Pericardium fibroblast (primary cell): ENCODE measurements around the gene UNG. TPM values are rescaled to one million over a fixed set of nuclear protein-coding genes. Genes with fewer than 3 reads are reported as not detected.

ENCODE experiments used
- total RNA-seq: library from RNA; depleted of rRNA; stranded (reverse); fragments of >200 nt; gene quantifications from 2 replicates; pipeline ENCODE4 v1.2.3, GENCODE V29; 2015

UNG gene
- 18.5 and 22.5 TPM in 2 replicates for total RNA-seq

GRCh38 chr12:109097435-109098182 lies at the start of gene UNG:
Gene UNG, plus strand, starts transcription at chr12:109097597. Its CDS starts 83 bp downstream, at chr12:109097680.

DNA sequence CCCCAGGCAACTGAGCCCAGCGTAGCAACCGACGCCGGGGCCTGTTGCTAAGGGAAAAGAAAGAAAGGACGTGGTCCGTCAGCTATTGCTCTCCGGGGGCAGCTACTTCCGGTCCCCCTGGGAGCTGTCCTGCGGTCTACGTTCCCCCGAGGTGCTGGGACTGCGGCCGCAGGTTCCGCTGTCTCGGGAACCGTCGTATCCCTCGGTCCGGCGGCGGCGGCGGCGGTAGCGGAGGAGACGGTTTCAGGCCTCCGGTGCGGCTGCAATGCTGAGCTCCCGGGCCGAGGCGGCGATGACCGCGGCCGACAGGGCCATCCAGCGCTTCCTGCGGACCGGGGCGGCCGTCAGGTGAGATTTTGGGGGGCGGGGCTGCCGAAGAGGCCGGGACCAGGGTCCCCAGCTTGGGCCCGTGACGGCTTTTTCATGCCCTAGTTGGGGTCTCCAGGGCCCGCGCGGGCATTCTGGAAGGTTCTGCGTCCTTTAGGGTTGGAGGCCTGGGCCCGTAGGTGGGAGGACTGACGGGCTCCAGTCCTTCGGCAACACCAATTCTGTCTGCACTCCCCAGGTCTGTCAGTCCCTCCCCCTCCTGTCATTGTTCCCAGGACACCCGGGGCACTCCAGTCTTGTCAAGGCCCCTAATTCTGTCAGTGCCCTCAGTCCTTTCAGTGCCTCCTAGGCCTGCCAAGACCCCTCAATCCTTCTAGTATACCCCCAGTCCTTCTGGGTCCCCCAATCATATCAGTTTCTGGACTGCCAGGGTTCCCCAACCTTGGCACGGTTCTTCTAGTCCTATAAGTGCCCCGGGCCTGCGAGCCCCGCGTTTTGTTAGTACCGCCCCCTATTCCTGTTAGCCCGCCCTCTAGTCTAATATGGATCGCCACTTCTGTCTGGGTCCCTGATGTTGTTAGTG lies 44.7 kb upstream of the UNG start, which contains the start of gene USP30:
Gene USP30 (plus strand): TSS at position 163 of the 910 bp plus-strand sequence. CDS start 103 bp downstream, at position 266.

DNA sequence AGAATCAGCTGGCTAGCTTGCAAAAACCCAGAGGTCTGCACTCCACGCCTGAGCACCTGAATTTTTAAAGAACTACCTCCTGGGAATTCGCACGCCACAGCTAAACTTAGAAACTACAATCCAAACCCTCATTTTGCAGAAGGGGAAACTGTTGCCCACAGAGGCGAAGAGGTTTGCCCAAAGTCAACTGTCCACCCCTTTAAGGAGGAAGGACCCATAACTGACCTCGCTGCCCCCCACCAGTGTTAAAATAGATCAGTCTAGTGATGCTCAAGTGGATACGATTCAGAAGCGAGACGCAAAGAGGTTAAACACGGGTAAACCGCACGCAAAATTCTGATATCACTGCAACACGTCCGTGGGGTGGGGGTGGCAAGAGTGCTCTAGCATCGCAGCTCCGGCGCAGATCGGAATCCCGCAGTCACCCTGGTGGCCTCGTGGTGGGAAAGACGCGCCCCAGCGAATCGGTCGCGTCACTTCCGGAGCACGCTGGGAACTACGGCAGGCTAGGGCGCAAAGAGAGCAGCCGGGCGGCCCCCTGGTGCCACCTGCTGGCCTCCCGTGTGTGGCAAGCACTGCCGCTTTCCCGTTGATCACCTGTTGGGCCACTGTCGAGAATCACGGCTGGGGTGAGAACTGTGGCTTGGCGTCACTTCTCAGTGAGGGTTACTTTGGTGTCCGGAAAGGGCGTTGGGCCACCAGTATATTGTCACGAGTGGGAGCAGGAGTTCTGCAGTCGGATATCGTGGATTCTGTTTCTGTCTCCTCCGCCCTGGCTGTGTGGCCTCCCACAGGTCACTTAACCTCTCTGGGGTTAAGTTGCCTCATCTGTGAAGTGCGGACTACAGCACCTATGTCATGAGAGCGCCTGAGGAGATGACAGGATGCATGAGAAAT lies 4.1 kb upstream of the UNG start, which contains the start of gene ALKBH2:
Gene ALKBH2 (minus strand): TSS at position 451 of the 897 bp plus-strand sequence. CDS start 686 bp downstream, outside the sequence.

DNA sequence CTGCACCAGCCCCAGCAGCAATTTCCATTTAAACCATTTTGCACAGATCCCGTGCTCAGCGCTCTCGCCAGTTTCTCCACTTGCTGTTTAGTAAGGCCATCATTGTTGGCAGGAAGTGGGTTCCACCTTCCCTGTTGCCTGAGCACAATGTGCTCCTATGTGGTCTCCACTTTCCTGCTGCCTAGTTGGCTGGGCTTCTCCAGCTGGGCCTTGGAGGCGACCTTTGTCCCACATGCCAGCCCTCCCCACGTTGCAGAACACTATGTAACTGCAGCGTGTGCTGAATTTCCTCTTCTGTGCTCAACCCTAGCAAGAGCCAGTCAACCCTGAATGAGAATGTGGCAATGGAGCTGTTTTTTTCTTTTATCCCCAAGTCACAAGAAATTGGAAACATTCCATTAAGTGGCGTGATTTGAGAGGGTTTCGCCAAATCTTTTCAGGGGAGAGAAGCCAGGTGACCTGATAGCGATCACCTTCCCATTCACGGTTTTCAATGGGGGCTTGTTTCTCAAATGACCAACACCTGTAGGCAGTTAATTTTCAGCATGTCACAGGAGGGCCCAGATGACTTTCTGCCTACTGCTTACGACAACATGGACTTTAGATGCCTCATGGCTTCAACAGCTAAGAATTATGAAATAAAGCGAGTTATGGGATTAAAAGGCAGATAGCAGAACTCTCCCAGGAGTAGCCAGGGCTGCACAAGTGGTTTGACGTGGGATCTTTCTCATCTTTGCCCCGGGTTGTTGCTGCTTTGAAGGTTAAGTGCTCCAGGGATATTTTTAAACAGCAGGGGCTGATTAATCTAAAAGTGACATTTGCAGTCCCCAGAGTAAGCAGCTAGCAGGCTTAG lies 18.6 kb downstream of the UNG start, which contains the start of gene ACACB:
Gene ACACB (plus strand): TSS at position 830 of the 853 bp plus-strand sequence. CDS start 22,819 bp downstream, outside the sequence.

Other genes starting within 250 kb of the UNG start
- 15.3 and 20.9 TPM in 2 replicates for gene SSH1, start 240.0 kb upstream of the UNG start, total RNA-seq
- gene DAO, start 217.5 kb upstream of the UNG start, total RNA-seq: 5.4 TPM in 1 of 2 replicates, not detected in the other
- gene SVOP, start 76.5 kb upstream of the UNG start, total RNA-seq: not detected in 2 replicates
- gene USP30, start 45.0 kb upstream of the UNG start, total RNA-seq: 7.6 and 10.0 TPM in 2 replicates
- 15.4 and 22.0 TPM in 2 replicates for gene ALKBH2, start 4.1 kb upstream of the UNG start, total RNA-seq
- 2.2 and 6.6 TPM in 2 replicates for gene ACACB, start 19.0 kb downstream of the UNG start, total RNA-seq
- gene FOXN4, start 211.7 kb downstream of the UNG start, total RNA-seq: not detected in 2 replicates